ENCODE data around the gene DNM3.

DNA sequence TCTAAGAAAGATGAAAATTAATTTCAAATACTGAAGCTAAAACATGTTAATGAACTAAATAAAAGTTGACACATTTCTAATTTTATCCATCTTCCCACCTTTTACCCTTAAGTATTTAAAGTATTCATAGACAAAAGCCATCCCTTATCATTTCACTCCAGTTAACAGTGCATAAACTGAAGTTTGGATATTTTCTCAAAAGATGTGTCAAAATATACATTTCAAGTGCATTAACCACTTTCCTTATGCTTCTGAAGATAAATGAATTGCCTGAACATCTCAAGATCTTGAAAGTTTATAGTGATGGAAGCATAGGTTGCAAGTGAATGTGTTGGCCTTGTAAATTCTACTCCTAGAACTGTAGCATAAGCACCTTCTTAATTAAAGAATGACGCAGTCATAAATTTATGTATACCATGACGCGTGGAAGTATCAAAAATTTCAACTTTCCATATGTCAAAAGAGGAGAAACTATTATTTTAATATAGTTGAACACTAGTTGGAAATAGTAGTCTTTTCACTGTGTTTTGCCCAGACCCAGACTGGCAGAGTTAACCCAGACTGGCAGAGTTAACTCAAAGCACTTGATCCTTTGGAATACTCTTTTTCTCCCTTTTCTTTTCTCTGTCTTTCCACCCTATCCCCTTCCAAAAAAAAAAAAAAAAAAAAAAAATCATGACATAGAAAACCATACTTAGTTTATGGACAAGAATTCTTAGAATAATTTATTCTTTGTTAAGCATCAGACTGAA is 296.6 kb downstream of the DNM3 start:
- no peak for TF ChIP-seq EP300 (IDR thresholded peaks at IDR 0.05)
- TF ChIP-seq, protein P1, sequence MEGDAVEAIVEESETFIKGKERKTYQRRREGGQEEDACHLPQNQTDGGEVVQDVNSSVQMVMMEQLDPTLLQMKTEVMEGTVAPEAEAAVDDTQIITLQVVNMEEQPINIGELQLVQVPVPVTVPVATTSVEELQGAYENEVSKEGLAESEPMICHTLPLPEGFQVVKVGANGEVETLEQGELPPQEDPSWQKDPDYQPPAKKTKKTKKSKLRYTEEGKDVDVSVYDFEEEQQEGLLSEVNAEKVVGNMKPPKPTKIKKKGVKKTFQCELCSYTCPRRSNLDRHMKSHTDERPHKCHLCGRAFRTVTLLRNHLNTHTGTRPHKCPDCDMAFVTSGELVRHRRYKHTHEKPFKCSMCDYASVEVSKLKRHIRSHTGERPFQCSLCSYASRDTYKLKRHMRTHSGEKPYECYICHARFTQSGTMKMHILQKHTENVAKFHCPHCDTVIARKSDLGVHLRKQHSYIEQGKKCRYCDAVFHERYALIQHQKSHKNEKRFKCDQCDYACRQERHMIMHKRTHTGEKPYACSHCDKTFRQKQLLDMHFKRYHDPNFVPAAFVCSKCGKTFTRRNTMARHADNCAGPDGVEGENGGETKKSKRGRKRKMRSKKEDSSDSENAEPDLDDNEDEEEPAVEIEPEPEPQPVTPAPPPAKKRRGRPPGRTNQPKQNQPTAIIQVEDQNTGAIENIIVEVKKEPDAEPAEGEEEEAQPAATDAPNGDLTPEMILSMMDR (IDR thresholded peaks at IDR 0.05) = no peak
